ENCODE data around the gene ELFN1. TPM values are rescaled to one million over a fixed set of nuclear protein-coding genes. Genes with fewer than 3 reads are reported as not detected.

Gene ELFN1
- total and polyA plus RNA-seq, 12 donors, result 0.05 to 2.8 (median 0.86) TPM

DNA sequence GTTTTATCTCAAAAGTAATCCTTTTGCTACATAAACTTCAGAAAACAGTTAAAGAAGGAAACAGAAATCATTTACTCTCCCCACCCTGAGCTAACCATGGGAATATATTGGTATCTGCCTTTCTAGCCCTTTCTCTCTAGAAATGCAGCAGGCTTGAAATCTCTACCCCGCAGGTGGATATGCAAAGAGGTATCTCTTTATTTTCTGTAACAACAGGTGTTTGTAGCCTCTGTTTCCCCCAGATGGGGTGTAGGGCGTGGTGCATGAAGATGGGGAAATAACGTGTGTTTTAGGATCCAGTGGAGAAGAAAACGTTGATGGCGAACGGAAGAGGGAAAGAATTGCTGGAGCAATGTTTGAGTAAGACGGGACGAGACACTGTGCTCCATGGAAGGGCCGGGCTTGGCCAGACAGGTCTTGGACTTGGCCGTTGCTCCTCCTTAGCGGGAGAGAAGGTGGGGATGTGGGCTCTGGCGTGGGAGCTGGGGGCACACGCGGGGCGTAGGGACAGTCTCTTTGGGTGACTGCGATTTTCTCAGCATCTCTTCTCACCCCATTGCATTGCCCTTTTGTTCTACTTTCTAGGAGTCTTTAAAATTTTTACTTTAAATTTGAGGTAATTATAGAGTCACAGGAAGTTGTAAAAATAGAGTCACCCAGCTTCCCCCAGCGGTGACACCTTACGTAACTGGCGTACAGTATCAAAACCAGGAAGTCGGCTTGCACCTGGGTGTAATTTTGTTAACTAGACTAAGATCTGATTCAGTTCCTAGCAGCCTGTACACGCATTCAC is 82.9 kb downstream of the ELFN1 start:
- no peak for DNase-seq
- Histone ChIP-seq H3K27me3 (peaks cover 13% of the 10 kb centered on the region), H3K4me3 (no peak overlapping the region), H3K27ac (no peak overlapping the region), H3K9me3 (replicated peaks in 1 of 3) (no peaks in the 10 kb centered on the region), H3K36me3 (replicated peaks in 1 of 2) (no peaks in the 10 kb centered on the region), H3K4me1 (replicated peaks in 1 of 2) (no peaks in the 10 kb centered on the region)
- intact Hi-C loops (cut with DNase I), result no loop called here
- 79 to 84% (median 82%) methylated on average over 21 of the region's 21 CpGs for WGBS, 4 donors
- TF ChIP-seq, protein P1, sequence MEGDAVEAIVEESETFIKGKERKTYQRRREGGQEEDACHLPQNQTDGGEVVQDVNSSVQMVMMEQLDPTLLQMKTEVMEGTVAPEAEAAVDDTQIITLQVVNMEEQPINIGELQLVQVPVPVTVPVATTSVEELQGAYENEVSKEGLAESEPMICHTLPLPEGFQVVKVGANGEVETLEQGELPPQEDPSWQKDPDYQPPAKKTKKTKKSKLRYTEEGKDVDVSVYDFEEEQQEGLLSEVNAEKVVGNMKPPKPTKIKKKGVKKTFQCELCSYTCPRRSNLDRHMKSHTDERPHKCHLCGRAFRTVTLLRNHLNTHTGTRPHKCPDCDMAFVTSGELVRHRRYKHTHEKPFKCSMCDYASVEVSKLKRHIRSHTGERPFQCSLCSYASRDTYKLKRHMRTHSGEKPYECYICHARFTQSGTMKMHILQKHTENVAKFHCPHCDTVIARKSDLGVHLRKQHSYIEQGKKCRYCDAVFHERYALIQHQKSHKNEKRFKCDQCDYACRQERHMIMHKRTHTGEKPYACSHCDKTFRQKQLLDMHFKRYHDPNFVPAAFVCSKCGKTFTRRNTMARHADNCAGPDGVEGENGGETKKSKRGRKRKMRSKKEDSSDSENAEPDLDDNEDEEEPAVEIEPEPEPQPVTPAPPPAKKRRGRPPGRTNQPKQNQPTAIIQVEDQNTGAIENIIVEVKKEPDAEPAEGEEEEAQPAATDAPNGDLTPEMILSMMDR (IDR thresholded peaks at IDR 0.05), result no peak
- TF ChIP-seq POLR2A (IDR thresholded peaks at IDR 0.05), result no peak

DNA sequence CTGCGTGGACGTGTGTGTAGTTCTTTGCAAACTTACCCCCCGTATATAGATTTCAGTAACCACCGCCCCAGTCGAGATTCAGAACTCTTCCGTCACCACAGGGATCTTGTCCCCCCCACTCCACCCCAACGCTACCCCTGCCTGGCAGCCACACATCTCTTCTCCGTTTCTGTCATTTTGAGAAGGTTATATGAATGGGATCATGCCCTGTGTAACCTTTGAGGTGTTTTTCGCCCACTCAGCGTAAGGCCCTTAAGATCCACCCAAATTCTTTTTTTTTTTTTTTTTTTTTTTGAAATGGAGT is 83.4 kb downstream of the ELFN1 start:
- H3K36me3 ChIP-seq (replicated peaks in 1 of 2), result no peaks in the 10 kb centered on the region
- no peak for DNase-seq
- no peak overlapping the region for H3K27ac ChIP-seq
- 77 to 88% (median 81%) methylated on average over 10 of the region's 10 CpGs for WGBS, 4 donors
- TF ChIP-seq, protein P1 (IDR thresholded peaks at IDR 0.05), result no peak
- TF ChIP-seq POLR2A (IDR thresholded peaks at IDR 0.05), result no peak
- no peaks in the 10 kb centered on the region for H3K9me3 ChIP-seq (replicated peaks in 1 of 3)
- intact Hi-C loops (cut with DNase I), result no loop called here
- H3K4me3 ChIP-seq, result no peak overlapping the region
- H3K27me3 ChIP-seq, result peaks cover 13% of the 10 kb centered on the region
- H3K4me1 ChIP-seq (replicated peaks in 1 of 2), result no peaks in the 10 kb centered on the region

DNA sequence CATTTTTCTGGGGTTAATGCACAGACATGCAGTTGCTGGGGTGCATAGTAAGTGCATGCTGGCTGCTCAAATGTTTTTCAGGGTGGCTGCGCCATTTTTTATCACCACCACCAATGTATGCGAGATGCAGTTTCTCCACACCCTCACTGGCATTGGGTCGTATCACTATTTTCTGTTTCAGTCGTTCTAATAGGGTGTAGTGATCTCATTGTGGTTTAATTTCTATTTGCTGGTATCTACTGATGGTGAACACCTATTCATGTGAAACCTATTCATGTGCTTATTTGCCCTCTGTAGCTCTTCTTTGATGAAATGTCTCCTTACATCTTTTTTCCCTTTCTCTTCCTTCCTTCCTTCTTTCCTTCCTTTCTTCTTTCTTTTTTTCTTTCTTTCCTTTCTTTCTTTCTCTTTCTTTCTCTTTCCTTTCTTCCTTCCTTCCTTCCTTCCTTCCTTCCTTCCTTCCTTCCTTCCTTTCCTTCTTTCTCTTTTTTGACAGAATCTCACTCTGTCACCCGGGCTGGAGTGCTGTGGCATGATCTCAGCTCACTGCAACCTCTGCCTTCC is 84.3 kb downstream of the ELFN1 start:
- Histone ChIP-seq H3K4me1 (replicated peaks in 1 of 2) (no peaks in the 10 kb centered on the region), H3K36me3 (replicated peaks in 1 of 2) (no peaks in the 10 kb centered on the region), H3K4me3 (no peak overlapping the region), H3K9me3 (replicated peaks in 1 of 3) (no peaks in the 10 kb centered on the region), H3K27me3 (peaks cover 8% of the 10 kb centered on the region), H3K27ac (no peak overlapping the region)
- intact Hi-C loops (cut with DNase I), result no loop called here
- TF ChIP-seq, protein P1 (IDR thresholded peaks at IDR 0.05), result no peak
- TF ChIP-seq POLR2A (IDR thresholded peaks at IDR 0.05), result no peak
- no peak for DNase-seq
- WGBS, 4 donors, result 72 to 82% (median 77%) methylated on average over 5 of the region's 5 CpGs

DNA sequence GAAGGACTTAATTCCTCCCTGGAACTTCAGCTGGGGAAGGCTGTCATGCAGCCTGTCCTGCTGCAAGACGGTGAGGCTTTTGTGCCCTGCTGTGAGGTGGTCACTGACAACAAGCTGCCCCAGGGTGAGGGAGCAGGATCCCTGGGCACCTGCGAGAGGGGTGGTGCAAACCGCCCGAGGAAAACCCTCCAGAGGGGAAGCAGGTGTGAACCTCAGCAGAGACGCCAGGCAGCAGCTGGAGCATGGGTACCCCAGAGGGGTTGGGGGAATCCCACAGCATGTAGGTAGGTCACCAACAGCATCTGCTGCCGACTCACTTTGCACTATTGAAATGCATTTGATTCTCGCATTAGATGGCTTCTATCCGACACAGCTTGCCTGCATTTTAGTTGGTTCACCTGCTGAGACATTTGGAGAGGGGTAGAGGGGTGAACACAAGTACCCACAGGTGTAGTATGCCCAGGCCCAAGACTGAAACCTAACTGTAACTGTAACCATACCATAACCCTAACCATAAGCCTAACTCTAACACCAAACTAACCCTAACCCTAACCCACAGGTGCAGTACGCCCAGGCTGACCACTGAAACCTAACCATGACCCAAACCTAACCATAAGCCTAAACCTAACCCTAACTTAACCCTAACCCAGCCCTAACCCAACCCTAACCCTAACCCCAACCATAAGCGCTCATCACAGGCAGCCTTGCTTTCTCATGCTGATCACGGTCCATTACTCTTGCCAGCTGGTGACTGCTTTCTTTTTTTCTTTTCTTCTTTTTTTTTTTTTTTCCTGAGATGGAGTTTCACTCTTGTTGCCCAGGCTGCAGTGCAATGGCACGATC is 85.9 kb downstream of the ELFN1 start:
- H3K27ac ChIP-seq, result no peak overlapping the region
- H3K36me3 ChIP-seq (replicated peaks in 1 of 2), result no peaks in the 10 kb centered on the region
- no peak overlapping the region for H3K4me3 ChIP-seq
- 77 to 85% (median 83%) methylated on average over 12 of the region's 12 CpGs for WGBS, 4 donors
- no peaks in the 10 kb centered on the region for H3K4me1 ChIP-seq (replicated peaks in 1 of 2)
- DNase-seq, result no peak
- no peaks in the 10 kb centered on the region for H3K27me3 ChIP-seq
- intact Hi-C loops (cut with DNase I), result no loop called here
- TF ChIP-seq, protein P1 (IDR thresholded peaks at IDR 0.05), result no peak
- TF ChIP-seq POLR2A (IDR thresholded peaks at IDR 0.05), result no peak
- H3K9me3 ChIP-seq (replicated peaks in 1 of 3), result no peaks in the 10 kb centered on the region
